ENCODE data around the gene MUC15.

GRCh38 chr11:26541870-26542269 is 30.2 kb downstream of the MUC15 start:
- no peak for TF ChIP-seq POLR2AphosphoS5 (IDR thresholded peaks at IDR 0.05; ENCODE audit: low read depth, low read length)
- no peak for TF ChIP-seq TAF1 (IDR thresholded peaks at IDR 0.05; ENCODE audit: borderline replicate concordance, low read depth, low read length)
